ENCODE data around the gene ARRDC1. TPM values are rescaled to one million over a fixed set of nuclear protein-coding genes. Genes with fewer than 3 reads are reported as not detected.
"Not testable (repeated sequence)": the region's sequence is repeated elsewhere in the genome, so short reads cannot be mapped to it uniquely, and the experiment has no call there.

ARRDC1 gene
- total RNA-seq, 2 experiments from 2014 or later = 62.8 to 64.6 TPM

- DNase-seq (no peak), ATAC-seq (ENCODE audit: low read depth) (no peak)
- no peak overlapping the region for H3K4me3 Mint-ChIP-seq
- no peaks in the 10 kb centered on the region for H3K9me3 Mint-ChIP-seq
- no peaks in the 10 kb centered on the region for H3K27me3 Mint-ChIP-seq
- POLR2A ChIA-PET = interaction anchor here (1.2 to 1.8 kb wide), 6 partner anchors 12 to 40 kb away, joined by 3 to 7 read pairs (median 4); partner anchors contain the start of genes ARRDC1, EHMT1, MRPL41 and PNPLA7
- peaks cover 8% of the 10 kb centered on the region for H3K36me3 Mint-ChIP-seq
- no peak overlapping the region for H3K27ac Mint-ChIP-seq
- H3K4me1 Mint-ChIP-seq = peaks cover 11% of the 10 kb centered on the region
Observed at GRCh38 chr9:137590123-137590468, 15.4 kb upstream of the ARRDC1 start.

GRCh38 chr9:137590469-137591383 is 14.8 kb upstream of the ARRDC1 start, which contains the start of gene ZMYND19:
Gene ZMYND19, minus strand, starts transcription at chr9:137590512. Its CDS starts 249 bp downstream, at chr9:137590263.
- peaks cover 1% of the 10 kb centered on the region for H3K27me3 Mint-ChIP-seq
- POLR2A ChIA-PET = interaction anchor here (0.7 to 1.8 kb wide), 7 partner anchors 12 to 724 kb away, joined by 3 to 7 read pairs (median 5); partner anchors contain the start of genes ARRDC1, EDF1, EHMT1 and MRPL41
- H3K9me3 Mint-ChIP-seq = no peaks in the 10 kb centered on the region
- DNase-seq (peak; percentile 97), ATAC-seq (ENCODE audit: low read depth) (peak; percentile 97)
- H3K4me1 Mint-ChIP-seq = peaks cover 11% of the 10 kb centered on the region
- peak within 1 kb of the TSS; percentile 88 for H3K27ac Mint-ChIP-seq
- H3K4me3 Mint-ChIP-seq = peak within 1 kb of the TSS; percentile 98
- peaks cover 8% of the 10 kb centered on the region for H3K36me3 Mint-ChIP-seq

GRCh38 chr9:137592767-137593166 is 12.7 kb upstream of the ARRDC1 start:
- DNase-seq (no peak), ATAC-seq (ENCODE audit: low read depth) (no peak)
- POLR2A ChIA-PET = interaction anchor here (0.5 kb wide), 1 partner anchor 19 kb away, joined by 3 read pairs; no protein-coding TSS in a partner anchor
- Mint-ChIP-seq H3K9me3 (no peaks in the 10 kb centered on the region), H3K27ac (no peak overlapping the region), H3K4me1 (peaks cover 11% of the 10 kb centered on the region), H3K27me3 (peaks cover 2% of the 10 kb centered on the region), H3K4me3 (no peak overlapping the region), H3K36me3 (peaks cover 5% of the 10 kb centered on the region)

- Mint-ChIP-seq H3K27ac (no peak overlapping the region), H3K4me3 (no peak overlapping the region), H3K27me3 (peaks cover 2% of the 10 kb centered on the region), H3K36me3 (peaks cover 1% of the 10 kb centered on the region), H3K4me1 (peaks cover 8% of the 10 kb centered on the region), H3K9me3 (no peaks in the 10 kb centered on the region)
- ATAC-seq (ENCODE audit: low read depth) (no peak), DNase-seq (no peak)
- POLR2A ChIA-PET = no interaction called here
Observed at GRCh38 chr9:137593176-137593575, 12.3 kb upstream of the ARRDC1 start.

GRCh38 chr9:137596577-137596976 is 8.9 kb upstream of the ARRDC1 start:
- H3K36me3 Mint-ChIP-seq; H3K4me1 Mint-ChIP-seq; H3K4me3 Mint-ChIP-seq; DNase-seq; H3K27me3 Mint-ChIP-seq; ATAC-seq (ENCODE audit: low read depth); H3K9me3 Mint-ChIP-seq; H3K27ac Mint-ChIP-seq: not testable (repeated sequence)
- POLR2A ChIA-PET = interaction anchor here (0.7 kb wide), 1 partner anchor 9 kb away, joined by 6 read pairs; no protein-coding TSS in a partner anchor

- Mint-ChIP-seq H3K9me3 (no peaks in the 10 kb centered on the region), H3K27me3 (peaks cover 4% of the 10 kb centered on the region), H3K36me3 (no peaks in the 10 kb centered on the region), H3K4me3 (no peak overlapping the region), H3K4me1 (peaks cover 14% of the 10 kb centered on the region), H3K27ac (no peak overlapping the region)
- POLR2A ChIA-PET = no interaction called here
- ATAC-seq (ENCODE audit: low read depth) (no peak), DNase-seq (no peak)
Observed at GRCh38 chr9:137598943-137599342, 6.5 kb upstream of the ARRDC1 start.

- no peak for ATAC-seq (ENCODE audit: low read depth)
- no peaks in the 10 kb centered on the region for H3K36me3 Mint-ChIP-seq
- H3K27ac Mint-ChIP-seq = peak overlapping the region; percentile 11
- POLR2A ChIA-PET = interaction anchor here (0.6 to 1.6 kb wide), 4 partner anchors 12 to 51 kb away, joined by 3 to 7 read pairs (median 3); partner anchors contain the start of genes MRPL41 and ZMYND19
- DNase-seq = no peak
- H3K4me3 Mint-ChIP-seq = no peak overlapping the region
- H3K27me3 Mint-ChIP-seq = peaks cover 2% of the 10 kb centered on the region
- H3K4me1 Mint-ChIP-seq = peaks cover 20% of the 10 kb centered on the region
- H3K9me3 Mint-ChIP-seq = no peaks in the 10 kb centered on the region
Observed at GRCh38 chr9:137602661-137603060, 2.8 kb upstream of the ARRDC1 start.

GRCh38 chr9:137603879-137604278 is 1.6 kb upstream of the ARRDC1 start:
- Mint-ChIP-seq H3K27me3 (peaks cover 2% of the 10 kb centered on the region), H3K36me3 (no peaks in the 10 kb centered on the region), H3K4me3 (peak overlapping the region; percentile 39), H3K4me1 (peaks cover 16% of the 10 kb centered on the region), H3K9me3 (no peaks in the 10 kb centered on the region), H3K27ac (no peak overlapping the region)
- ATAC-seq (ENCODE audit: low read depth) = no peak
- DNase-seq = no peak
- POLR2A ChIA-PET = interaction anchor here (0.9 kb wide), 1 partner anchor 15 kb away, joined by 4 read pairs; the partner anchor contains the start of gene EHMT1

- no peaks in the 10 kb centered on the region for H3K9me3 Mint-ChIP-seq
- ATAC-seq (ENCODE audit: low read depth) (no peak), DNase-seq (no peak)
- H3K4me1 Mint-ChIP-seq = peaks cover 16% of the 10 kb centered on the region
- H3K27ac Mint-ChIP-seq = no peak overlapping the region
- H3K27me3 Mint-ChIP-seq = peaks cover 2% of the 10 kb centered on the region
- H3K4me3 Mint-ChIP-seq = peak overlapping the region; percentile 39
- no peaks in the 10 kb centered on the region for H3K36me3 Mint-ChIP-seq
- POLR2A ChIA-PET = interaction anchor here (1.0 to 1.4 kb wide), 4 partner anchors 14 to 364 kb away, joined by 3 to 8 read pairs (median 4); partner anchors contain the start of genes DPH7, EHMT1, TUBB4B and ZMYND19
Observed at GRCh38 chr9:137604345-137605086, 970 bp upstream of the ARRDC1 start.

GRCh38 chr9:137606005-137606621 is 627 bp downstream of the ARRDC1 start:
- H3K27ac Mint-ChIP-seq = peak overlapping the region; percentile 23
- ATAC-seq (ENCODE audit: low read depth) (peak; percentile 7), DNase-seq (no peak)

GRCh38 chr9:137606734-137607138 is 1.2 kb downstream of the ARRDC1 start:
- no peak overlapping the region for H3K27ac Mint-ChIP-seq
- peaks cover 18% of the 10 kb centered on the region for H3K4me1 Mint-ChIP-seq
- H3K4me3 Mint-ChIP-seq = peak overlapping the region; percentile 83
- no peaks in the 10 kb centered on the region for H3K9me3 Mint-ChIP-seq
- no peaks in the 10 kb centered on the region for H3K36me3 Mint-ChIP-seq
- DNase-seq (no peak), ATAC-seq (ENCODE audit: low read depth) (no peak)
- POLR2A ChIA-PET = interaction anchor here (2.4 kb wide), 1 partner anchor 12 kb away, joined by 16 read pairs; the partner anchor contains the start of gene EHMT1
- H3K27me3 Mint-ChIP-seq = peaks cover 2% of the 10 kb centered on the region

More at GRCh38 chr9:137606005-137606621, 627 bp downstream of the ARRDC1 start:
- Mint-ChIP-seq H3K36me3 (no peaks in the 10 kb centered on the region), H3K27me3 (peaks cover 2% of the 10 kb centered on the region), H3K9me3 (no peaks in the 10 kb centered on the region), H3K4me3 (peak overlapping the region; percentile 83), H3K4me1 (peaks cover 16% of the 10 kb centered on the region)
- POLR2A ChIA-PET = interaction anchor here (1.4 to 2.4 kb wide), 2 partner anchors 13 kb away, joined by 8 to 16 read pairs; partner anchors contain the start of gene EHMT1

GRCh38 chr9:137607141-137607857 is 1.8 kb downstream of the ARRDC1 start:
- H3K27me3 Mint-ChIP-seq = peaks cover 2% of the 10 kb centered on the region
- POLR2A ChIA-PET = interaction anchor here (0.6 to 2.4 kb wide), 3 partner anchors 8 to 15 kb away, joined by 3 to 16 read pairs (median 3); partner anchors contain the start of gene EHMT1

More at GRCh38 chr9:137607141-137607857, 1.8 kb downstream of the ARRDC1 start:
- H3K9me3 Mint-ChIP-seq = no peaks in the 10 kb centered on the region
- no peak for DNase-seq
- no peak for ATAC-seq (ENCODE audit: low read depth)
- H3K4me3 Mint-ChIP-seq = peak overlapping the region; percentile 83
- H3K4me1 Mint-ChIP-seq = peaks cover 18% of the 10 kb centered on the region
- no peak overlapping the region for H3K27ac Mint-ChIP-seq
- H3K36me3 Mint-ChIP-seq = no peaks in the 10 kb centered on the region
